ENCODE measurements around the gene MOB3B. TPM values are rescaled to one million over a fixed set of nuclear protein-coding genes. Genes with fewer than 3 reads are reported as not detected.

The MOB3B gene
- polyA plus RNA-seq, 1 experiment: 0.38 TPM

DNA sequence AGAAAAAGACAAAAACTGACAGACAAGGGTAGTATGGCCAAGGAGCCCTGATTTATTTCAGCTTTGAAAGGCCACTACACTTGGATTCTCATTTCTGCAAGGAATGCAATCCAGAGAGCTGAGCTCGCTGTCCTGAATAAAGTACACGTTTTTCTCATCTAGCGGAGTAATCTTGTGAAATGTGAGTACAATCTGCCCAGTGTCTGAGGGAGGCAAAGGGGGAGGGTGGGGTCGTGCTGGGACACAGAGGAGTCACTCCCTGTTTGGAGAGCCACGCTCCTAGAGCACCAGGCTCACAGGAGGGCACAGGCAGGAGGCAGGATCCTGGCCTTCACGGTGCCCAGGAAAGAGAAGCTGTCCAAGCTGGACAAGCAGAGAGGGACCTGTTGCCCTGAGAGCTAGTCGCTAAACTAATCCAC, 56.5 kb downstream of the MOB3B start:
- TF ChIP-seq, protein P1, sequence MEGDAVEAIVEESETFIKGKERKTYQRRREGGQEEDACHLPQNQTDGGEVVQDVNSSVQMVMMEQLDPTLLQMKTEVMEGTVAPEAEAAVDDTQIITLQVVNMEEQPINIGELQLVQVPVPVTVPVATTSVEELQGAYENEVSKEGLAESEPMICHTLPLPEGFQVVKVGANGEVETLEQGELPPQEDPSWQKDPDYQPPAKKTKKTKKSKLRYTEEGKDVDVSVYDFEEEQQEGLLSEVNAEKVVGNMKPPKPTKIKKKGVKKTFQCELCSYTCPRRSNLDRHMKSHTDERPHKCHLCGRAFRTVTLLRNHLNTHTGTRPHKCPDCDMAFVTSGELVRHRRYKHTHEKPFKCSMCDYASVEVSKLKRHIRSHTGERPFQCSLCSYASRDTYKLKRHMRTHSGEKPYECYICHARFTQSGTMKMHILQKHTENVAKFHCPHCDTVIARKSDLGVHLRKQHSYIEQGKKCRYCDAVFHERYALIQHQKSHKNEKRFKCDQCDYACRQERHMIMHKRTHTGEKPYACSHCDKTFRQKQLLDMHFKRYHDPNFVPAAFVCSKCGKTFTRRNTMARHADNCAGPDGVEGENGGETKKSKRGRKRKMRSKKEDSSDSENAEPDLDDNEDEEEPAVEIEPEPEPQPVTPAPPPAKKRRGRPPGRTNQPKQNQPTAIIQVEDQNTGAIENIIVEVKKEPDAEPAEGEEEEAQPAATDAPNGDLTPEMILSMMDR (IDR thresholded peaks at IDR 0.05; ENCODE audit: low read depth, low read length): no peak
- ChIA-PET POLR2A (interaction anchor here (0.6 kb wide), 1 partner anchor 140 kb away, joined by 3 read pairs; no protein-coding TSS in a partner anchor), CTCF (interaction anchor here (0.6 kb wide), 1 partner anchor 140 kb away, joined by 5 read pairs; no protein-coding TSS in a partner anchor)
- Histone ChIP-seq H3K9me3 (ENCODE audit: control insufficient read depth, insufficient read depth, low read length) (no peaks in the 10 kb centered on the region), H3K4me3 (ENCODE audit: low read depth, low read length) (no peak overlapping the region), H3K27me3 (ENCODE audit: control insufficient read depth, insufficient read depth, low read length) (peaks cover 4% of the 10 kb centered on the region), H3K27ac (ENCODE audit: low read depth, low read length) (no peak overlapping the region)
- DNase-seq (ENCODE audit: low read depth, low spot score): no peak

DNA sequence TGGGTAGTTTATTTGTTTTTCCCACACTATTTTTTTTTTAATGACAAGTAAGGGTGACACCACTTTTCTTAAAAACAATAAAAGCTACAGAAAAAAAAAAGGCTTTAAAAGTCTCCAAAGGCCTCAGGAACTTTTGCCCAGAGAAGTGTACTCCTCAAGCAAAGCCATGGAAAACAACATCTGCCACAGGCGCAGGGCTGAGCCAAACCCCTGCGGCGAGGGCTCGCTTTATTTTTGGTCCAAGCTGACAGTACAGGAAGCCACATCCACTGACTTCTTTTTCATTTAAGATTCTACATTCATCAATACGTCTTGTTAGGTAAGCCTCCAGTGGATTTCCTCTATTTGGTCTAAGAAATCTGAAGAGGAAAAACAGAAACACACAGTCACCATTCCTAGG, 57.4 kb downstream of the MOB3B start:
- TF ChIP-seq, protein P1 (IDR thresholded peaks at IDR 0.05; ENCODE audit: low read depth, low read length): no peak
- ChIA-PET POLR2A (interaction anchor here (0.6 kb wide), 1 partner anchor 139 kb away, joined by 3 read pairs; no protein-coding TSS in a partner anchor), CTCF (interaction anchor here (0.7 kb wide), 1 partner anchor 92 kb away, joined by 4 read pairs; no protein-coding TSS in a partner anchor)
- Histone ChIP-seq H3K27me3 (ENCODE audit: control insufficient read depth, insufficient read depth, low read length) (peaks cover 4% of the 10 kb centered on the region), H3K9me3 (ENCODE audit: control insufficient read depth, insufficient read depth, low read length) (no peaks in the 10 kb centered on the region), H3K27ac (ENCODE audit: low read depth, low read length) (no peak overlapping the region), H3K4me3 (ENCODE audit: low read depth, low read length) (no peak overlapping the region)
- DNase-seq (ENCODE audit: low read depth, low spot score): no peak

DNA sequence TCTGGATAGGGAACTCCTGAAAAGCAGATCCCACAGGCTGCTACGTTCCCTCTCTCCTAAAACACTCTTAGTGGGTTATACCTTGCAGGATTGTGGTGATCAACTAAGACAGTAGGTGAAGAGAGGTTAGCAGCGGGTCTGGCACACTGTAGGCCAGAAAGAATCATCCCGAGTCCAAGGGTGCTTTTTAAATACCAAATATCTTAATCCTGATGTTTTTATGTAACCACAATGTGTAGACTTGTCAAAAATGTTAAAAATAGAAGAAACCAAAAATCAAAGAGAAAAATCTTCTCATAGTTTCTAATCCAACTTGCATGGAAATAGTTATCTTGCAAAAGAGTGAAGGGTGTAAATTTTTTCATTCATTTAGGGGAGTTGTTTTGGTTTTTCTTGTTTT, 57.8 kb downstream of the MOB3B start:
- CTCF ChIA-PET: interaction anchor here (0.7 kb wide), 1 partner anchor 92 kb away, joined by 4 read pairs; no protein-coding TSS in a partner anchor
- no peak for DNase-seq (ENCODE audit: low read depth, low spot score)
- H3K4me3 ChIP-seq (ENCODE audit: low read depth, low read length): no peak overlapping the region
- H3K27ac ChIP-seq (ENCODE audit: low read depth, low read length): no peak overlapping the region
- H3K27me3 ChIP-seq (ENCODE audit: control insufficient read depth, insufficient read depth, low read length): peaks cover 4% of the 10 kb centered on the region
- TF ChIP-seq, protein P1 (IDR thresholded peaks at IDR 0.05; ENCODE audit: low read depth, low read length): no peak
- POLR2A ChIA-PET: no interaction called here
- H3K9me3 ChIP-seq (ENCODE audit: control insufficient read depth, insufficient read depth, low read length): no peaks in the 10 kb centered on the region

DNA sequence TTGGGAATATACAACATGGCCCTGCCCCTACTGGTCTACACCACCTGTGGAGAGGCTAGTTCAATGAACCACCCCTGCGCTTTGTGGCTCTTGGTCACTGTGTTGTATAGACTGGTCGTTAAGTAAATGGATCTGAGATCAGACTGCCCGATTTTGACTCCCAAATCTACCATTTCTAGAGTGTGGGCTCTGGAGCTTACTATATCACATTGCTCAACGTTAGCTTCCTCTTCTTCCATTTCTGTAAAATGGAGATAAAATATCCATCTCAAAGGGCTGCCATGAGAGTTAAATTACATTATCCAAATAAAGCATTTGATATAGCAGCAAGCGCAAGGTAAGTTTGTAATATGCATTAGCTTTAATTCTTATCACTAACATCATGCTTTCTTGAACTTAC, 58.2 kb downstream of the MOB3B start:
- Histone ChIP-seq H3K27me3 (ENCODE audit: control insufficient read depth, insufficient read depth, low read length) (peaks cover 4% of the 10 kb centered on the region), H3K4me3 (ENCODE audit: low read depth, low read length) (no peak overlapping the region), H3K9me3 (ENCODE audit: control insufficient read depth, insufficient read depth, low read length) (no peaks in the 10 kb centered on the region), H3K27ac (ENCODE audit: low read depth, low read length) (no peak overlapping the region)
- POLR2A ChIA-PET: no interaction called here
- CTCF ChIA-PET: interaction anchor here (0.7 kb wide), 1 partner anchor 53 kb away, joined by 3 read pairs; the partner anchor contains the start of gene IFNK
- no peak for DNase-seq (ENCODE audit: low read depth, low spot score)
- TF ChIP-seq, protein P1 (IDR thresholded peaks at IDR 0.05; ENCODE audit: low read depth, low read length): no peak

DNA sequence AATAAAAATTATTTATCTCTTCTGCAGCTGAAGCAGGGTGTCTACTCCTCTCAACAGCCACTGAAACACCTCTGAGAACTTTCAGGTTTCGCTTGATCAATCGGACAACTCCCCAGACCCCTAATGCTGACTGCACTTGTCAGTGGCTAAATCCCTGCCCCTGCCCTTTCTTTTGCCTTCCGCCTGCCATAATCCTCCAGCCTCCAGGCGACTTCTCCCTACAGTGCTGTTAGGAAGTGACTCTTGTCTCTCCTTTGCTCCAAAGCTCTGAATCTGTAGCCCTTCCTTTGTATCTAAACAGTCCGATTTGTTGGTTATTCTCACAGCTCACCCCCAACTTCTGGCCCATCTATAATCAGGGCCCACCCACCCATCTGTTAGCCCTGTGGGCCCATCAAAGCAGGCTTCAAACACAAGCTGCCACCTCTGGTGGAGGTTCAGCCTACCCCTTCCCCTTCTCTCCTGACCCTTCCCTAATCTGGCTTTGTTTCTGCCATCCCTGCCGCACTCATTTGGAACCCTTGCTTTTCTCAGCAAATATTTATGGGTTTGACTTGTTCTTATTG, 59.2 kb downstream of the MOB3B start:
- Histone ChIP-seq H3K27ac (ENCODE audit: low read depth, low read length) (no peak overlapping the region), H3K9me3 (ENCODE audit: control insufficient read depth, insufficient read depth, low read length) (no peaks in the 10 kb centered on the region), H3K27me3 (ENCODE audit: control insufficient read depth, insufficient read depth, low read length) (peaks cover 4% of the 10 kb centered on the region), H3K4me3 (ENCODE audit: low read depth, low read length) (no peak overlapping the region)
- TF ChIP-seq, protein P1 (IDR thresholded peaks at IDR 0.05; ENCODE audit: low read depth, low read length): no peak
- CTCF ChIA-PET: interaction anchor here (0.7 kb wide), 1 partner anchor 54 kb away, joined by 3 read pairs; the partner anchor contains the start of gene IFNK
- POLR2A ChIA-PET: no interaction called here
- no peak for DNase-seq (ENCODE audit: low read depth, low spot score)
